Mesodermal cell (in vitro differentiated cells): Measurements from ENCODE around the gene POLR1A.

Experiments used
- H3K27ac ChIP-seq: 2 replicates; pipeline ENCODE4 v1.7.0; 2013; ENCODE audit warnings: mild to moderate bottlenecking, low read depth, low read length, moderate library complexity; ENCODE audit not compliant: severe bottlenecking
- H3K36me3 ChIP-seq: 2 replicates; pipeline ENCODE4 v1.7.1; 2013; ENCODE audit warnings: mild to moderate bottlenecking, low read length, moderate library complexity; ENCODE audit not compliant: control insufficient read depth, insufficient read depth
- H3K4me1 ChIP-seq: one replicate; pipeline ENCODE4 v1.7.1; 2013; ENCODE audit warnings: mild to moderate bottlenecking, low read length; ENCODE audit not compliant: insufficient read depth, control insufficient read depth, poor library complexity, severe bottlenecking
- H3K4me3 ChIP-seq: 2 replicates; pipeline ENCODE4 v1.7.0; 2013; ENCODE audit warnings: low read length, control low read depth, mild to moderate bottlenecking; ENCODE audit not compliant: insufficient read depth, poor library complexity, severe bottlenecking; ENCODE audit errors: extremely low read depth
- H3K9me3 ChIP-seq: 2 replicates; pipeline ENCODE4 v1.7.1; 2013; ENCODE audit warnings: mild to moderate bottlenecking, low read length, moderate library complexity; ENCODE audit not compliant: control insufficient read depth
- WGBS, 2 experiments: methylation state at CpG; one replicate each; pipeline ENCODE4 v1.1.5; 2013; ENCODE audit warnings: missing lambda C conversion rate in 2 of 2; ENCODE audit not compliant: insufficient coverage in 2 of 2; 5-methylcytosine and 5-hydroxymethylcytosine counted together

POLR1A gene

GRCh38 chr2:86072271-86072858 is 33.3 kb downstream of the POLR1A start:
- WGBS, 2 experiments = 88 to 90% methylated on average over 6 to 8 of the region's 9 CpGs
- Histone ChIP-seq H3K36me3 (peaks cover 91% of the 10 kb centered on the region), H3K27ac (no peak overlapping the region), H3K4me3 (no peak overlapping the region), H3K4me1 (peaks cover 6% of the 10 kb centered on the region), H3K9me3 (no peaks in the 10 kb centered on the region)

GRCh38 chr2:86070868-86071267 is 34.8 kb downstream of the POLR1A start:
- H3K27ac ChIP-seq = no peak overlapping the region
- H3K4me1 ChIP-seq = peaks cover 6% of the 10 kb centered on the region
- no CpG with 5 or more reads among the region's 2 CpGs for WGBS, 2 experiments
- no peaks in the 10 kb centered on the region for H3K9me3 ChIP-seq
- H3K4me3 ChIP-seq = no peak overlapping the region
- peaks cover 90% of the 10 kb centered on the region for H3K36me3 ChIP-seq

- Histone ChIP-seq H3K4me3 (no peak overlapping the region), H3K9me3 (no peaks in the 10 kb centered on the region), H3K36me3 (peaks cover 91% of the 10 kb centered on the region), H3K4me1 (peaks cover 6% of the 10 kb centered on the region), H3K27ac (no peak overlapping the region)
- WGBS, 2 experiments = 97 to 98% methylated on average over 16 of the region's 16 CpGs
These were observed 35.8 kb downstream of the POLR1A start for GRCh38 chr2:86069783-86070339.

- WGBS, 2 experiments = 54 to 93% methylated on average over 2 to 4 of the region's 8 CpGs
- H3K36me3 ChIP-seq = peaks cover 91% of the 10 kb centered on the region
- no peak overlapping the region for H3K27ac ChIP-seq
- peaks cover 6% of the 10 kb centered on the region for H3K4me1 ChIP-seq
- H3K9me3 ChIP-seq = no peaks in the 10 kb centered on the region
- H3K4me3 ChIP-seq = no peak overlapping the region
These were observed 36.5 kb downstream of the POLR1A start for GRCh38 chr2:86069091-86069685.

- H3K4me1 ChIP-seq = peaks cover 6% of the 10 kb centered on the region
- H3K36me3 ChIP-seq = peaks cover 91% of the 10 kb centered on the region
- H3K27ac ChIP-seq = no peak overlapping the region
- WGBS, 2 experiments = 94 to 100% methylated on average over 5 of the region's 5 CpGs
- no peaks in the 10 kb centered on the region for H3K9me3 ChIP-seq
- H3K4me3 ChIP-seq = no peak overlapping the region
These were observed 37.0 kb downstream of the POLR1A start for GRCh38 chr2:86068648-86069047.

GRCh38 chr2:86068136-86068588 is 37.5 kb downstream of the POLR1A start:
- WGBS, 2 experiments = 100% methylated on average over 2 of the region's 7 CpGs; no CpG with 5 or more reads in 1 of the 2 experiments

GRCh38 chr2:86066915-86067314 is 38.8 kb downstream of the POLR1A start:
- Histone ChIP-seq H3K4me1 (peaks cover 6% of the 10 kb centered on the region), H3K4me3 (no peak overlapping the region), H3K36me3 (peaks cover 85% of the 10 kb centered on the region), H3K9me3 (no peaks in the 10 kb centered on the region), H3K27ac (no peak overlapping the region)

More at GRCh38 chr2:86068136-86068588, 37.5 kb downstream of the POLR1A start:
- Histone ChIP-seq H3K27ac (no peak overlapping the region), H3K36me3 (peaks cover 92% of the 10 kb centered on the region), H3K9me3 (no peaks in the 10 kb centered on the region), H3K4me3 (no peak overlapping the region), H3K4me1 (peaks cover 6% of the 10 kb centered on the region)

- Histone ChIP-seq H3K36me3 (peaks cover 84% of the 10 kb centered on the region), H3K27ac (no peak overlapping the region), H3K4me3 (no peak overlapping the region), H3K4me1 (peaks cover 6% of the 10 kb centered on the region), H3K9me3 (no peaks in the 10 kb centered on the region)
- WGBS, 2 experiments = 98 to 100% methylated on average over 1 to 6 of the region's 7 CpGs
These were observed 39.6 kb downstream of the POLR1A start for GRCh38 chr2:86066007-86066578.

- H3K36me3 ChIP-seq = peaks cover 84% of the 10 kb centered on the region
- H3K9me3 ChIP-seq = no peaks in the 10 kb centered on the region
- peaks cover 6% of the 10 kb centered on the region for H3K4me1 ChIP-seq
- no peak overlapping the region for H3K4me3 ChIP-seq
- H3K27ac ChIP-seq = no peak overlapping the region
- WGBS, 2 experiments = 67 to 78% methylated on average over 3 to 5 of the region's 5 CpGs
These were observed 40.2 kb downstream of the POLR1A start for GRCh38 chr2:86065512-86065911.

GRCh38 chr2:86064006-86064405 is 41.7 kb downstream of the POLR1A start:
- Histone ChIP-seq H3K4me1 (peaks cover 6% of the 10 kb centered on the region), H3K36me3 (peaks cover 84% of the 10 kb centered on the region)

GRCh38 chr2:86062043-86062442 is 43.6 kb downstream of the POLR1A start:
- Histone ChIP-seq H3K36me3 (peaks cover 74% of the 10 kb centered on the region), H3K4me3 (no peak overlapping the region), H3K27ac (peak overlapping the region; percentile 70), H3K4me1 (no peaks in the 10 kb centered on the region), H3K9me3 (no peaks in the 10 kb centered on the region)
- WGBS, 2 experiments = no CpG with 5 or more reads among the region's 2 CpGs

More at GRCh38 chr2:86064006-86064405, 41.7 kb downstream of the POLR1A start:
- WGBS, 2 experiments = 96 to 100% methylated on average over 1 to 2 of the region's 2 CpGs
- no peak overlapping the region for H3K27ac ChIP-seq
- no peak overlapping the region for H3K4me3 ChIP-seq
- no peaks in the 10 kb centered on the region for H3K9me3 ChIP-seq
